Transverse colon (tissue), 4 donors: Measurements from ENCODE around the gene CSH1. TPM values are rescaled to one million over a fixed set of nuclear protein-coding genes. Genes with fewer than 3 reads are reported as not detected.
"Not testable (repeated sequence)": the region's sequence is repeated elsewhere in the genome, so short reads cannot be mapped to it uniquely, and the experiment has no call there.

Source experiments
- DNase-seq: peaks from one replicate; pipeline ENCODE4 v3.0.0-alpha.2; 2019
- H3K27ac ChIP-seq, 4 donors: fragments of 200-600 bp; sonication (generic); 2 replicates each; pipeline ENCODE4 v1.5.1; 2016 to 2018; ENCODE audit warnings: inconsistent platforms in 4 of 4
- H3K27me3 ChIP-seq: fragments of 200-600 bp; sonication (generic); 2 replicates; pipeline ENCODE4 v1.5.1; 2017; ENCODE audit warnings: inconsistent platforms
- H3K36me3 ChIP-seq, 4 donors: fragments of 200-600 bp; sonication (generic); 2 replicates each; pipeline ENCODE4 v1.5.1; 2017 to 2019; ENCODE audit warnings: inconsistent platforms in 4 of 4
- H3K4me1 ChIP-seq, 4 donors: fragments of 200-600 bp; sonication (generic); 2 replicates each; pipeline ENCODE4 v1.5.1; 2017 to 2020; ENCODE audit warnings: inconsistent platforms in 4 of 4
- H3K4me3 ChIP-seq, 4 donors: fragments of 200-600 bp; sonication (generic); 1 replicate in 1 of 4; 2 replicates in 3 of 4; pipeline versions ENCODE4 v1.5.1 to v1.6.1; 2017 to 2019; ENCODE audit warnings: inconsistent platforms in 4 of 4
- H3K9me3 ChIP-seq, 2 donors: fragments of 200-600 bp; sonication (generic); 2 replicates each; pipeline ENCODE4 v1.5.1; 2017 to 2019; ENCODE audit warnings: inconsistent platforms in 2 of 2
- EP300 ChIP-seq: sonication (generic); formaldehyde crosslinking; IDR thresholded peaks from one replicate; pipeline ENCODE4 v1.6.1; 2017; ENCODE audit warnings: antibody characterized with exemption, low read depth
- POLR2A ChIP-seq: fragments of 450-650 bp; IDR thresholded peaks from one replicate; pipeline ENCODE4 v1.6.1; 2016; ENCODE audit warnings: antibody characterized with exemption, mild to moderate bottlenecking, moderate library complexity
- POLR2AphosphoS5 ChIP-seq, 3 donors: sonication (generic); formaldehyde crosslinking; IDR thresholded peaks; one replicate each; pipeline ENCODE4 v1.6.1; 2016; ENCODE audit warnings: antibody characterized with exemption in 3 of 3
- WGBS, 2 donors: methylation state at CpG; one replicate each; pipeline ENCODE4 v1.1.5; 2018; ENCODE audit warnings: low coverage in 1 of 2; 5-methylcytosine and 5-hydroxymethylcytosine counted together
- in situ Hi-C, 4 donors: fragments of 200-750 bp; cut with MboI; loops; one replicate each; pipeline versions ENCODE4 v1.15.0 to v1.15.1; 2017; ENCODE audit warnings: low sequenced_read_pairs in 3 of 4, low pct_ligation_motif_present in 1 of 4, low pct_unique_long_range_greater_than_20kb in 1 of 4
- intact Hi-C: fragments of 100-400 bp; cut with DNase I; formaldehyde crosslinking; loops from one replicate; pipeline ENCODE4 v1.15.1; 2023; ENCODE audit warnings: low total_unique reads
- total RNA-seq, 4 donors: library from RNA; depleted of rRNA; stranded (reverse); fragments of >200 nt; gene quantifications; one replicate each; pipeline ENCODE4 v1.1.0, GENCODE V29; 2016
- TF ChIP-seq, protein P1 (sequence below), 5 experiments: fragments of 200-600 bp in 3 of 5; fragments of 450-650 bp in 2 of 5; sonication (generic) in 3 of 5; IDR thresholded peaks; 1 replicate in 2 of 5; 2 replicates in 3 of 5; pipeline ENCODE4 v1.5.1; 2016 to 2017; ENCODE audit warnings: antibody characterized with exemption in 5 of 5, inconsistent platforms in 3 of 5, mild to moderate bottlenecking in 2 of 5, moderate library complexity in 1 of 5

CSH1 gene
- total RNA-seq, 4 donors from 2014 or later: not detected

DNA sequence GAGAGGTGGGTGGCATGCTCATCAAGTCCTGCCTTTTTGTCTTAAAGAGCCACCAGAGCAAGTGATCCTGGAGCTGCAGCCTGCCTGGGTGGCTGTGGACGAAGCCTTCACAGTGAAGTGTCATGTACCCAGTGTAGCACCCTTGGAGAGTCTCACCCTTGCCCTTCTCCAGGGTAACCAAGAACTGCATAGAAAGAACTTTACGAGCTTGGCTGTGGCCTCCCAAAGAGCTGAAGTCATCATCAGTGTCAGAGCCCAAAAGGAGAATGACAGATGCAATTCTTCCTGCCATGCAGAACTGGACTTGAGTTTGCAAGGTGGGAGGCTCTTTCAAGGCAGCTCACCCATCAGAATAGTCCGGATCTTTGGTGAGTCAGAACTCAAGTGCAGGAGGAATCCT lies 37.1 kb downstream of the CSH1 start:
- no peaks in the 10 kb centered on the region for H3K27me3 ChIP-seq
- H3K36me3 ChIP-seq: no peaks in the 10 kb centered on the region
- in situ Hi-C loops (no loop called here), intact Hi-C loops (no loop called here)
- WGBS, 2 donors: 74% methylated on average over 3 of the region's 3 CpGs; no CpG with 5 or more reads in 1 of the 2 donors
- TF ChIP-seq EP300 (no peak), POLR2A (no peak), POLR2AphosphoS5 (IDR thresholded peaks at IDR 0.05) (no peak)
- TF ChIP-seq, protein P1, sequence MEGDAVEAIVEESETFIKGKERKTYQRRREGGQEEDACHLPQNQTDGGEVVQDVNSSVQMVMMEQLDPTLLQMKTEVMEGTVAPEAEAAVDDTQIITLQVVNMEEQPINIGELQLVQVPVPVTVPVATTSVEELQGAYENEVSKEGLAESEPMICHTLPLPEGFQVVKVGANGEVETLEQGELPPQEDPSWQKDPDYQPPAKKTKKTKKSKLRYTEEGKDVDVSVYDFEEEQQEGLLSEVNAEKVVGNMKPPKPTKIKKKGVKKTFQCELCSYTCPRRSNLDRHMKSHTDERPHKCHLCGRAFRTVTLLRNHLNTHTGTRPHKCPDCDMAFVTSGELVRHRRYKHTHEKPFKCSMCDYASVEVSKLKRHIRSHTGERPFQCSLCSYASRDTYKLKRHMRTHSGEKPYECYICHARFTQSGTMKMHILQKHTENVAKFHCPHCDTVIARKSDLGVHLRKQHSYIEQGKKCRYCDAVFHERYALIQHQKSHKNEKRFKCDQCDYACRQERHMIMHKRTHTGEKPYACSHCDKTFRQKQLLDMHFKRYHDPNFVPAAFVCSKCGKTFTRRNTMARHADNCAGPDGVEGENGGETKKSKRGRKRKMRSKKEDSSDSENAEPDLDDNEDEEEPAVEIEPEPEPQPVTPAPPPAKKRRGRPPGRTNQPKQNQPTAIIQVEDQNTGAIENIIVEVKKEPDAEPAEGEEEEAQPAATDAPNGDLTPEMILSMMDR (IDR thresholded peaks at IDR 0.05): no peak
- H3K9me3 ChIP-seq: no peaks in the 10 kb centered on the region
- H3K4me1 ChIP-seq: no peaks in the 10 kb centered on the region
- DNase-seq: no peak
- H3K27ac ChIP-seq: no peak overlapping the region
- no peak overlapping the region for H3K4me3 ChIP-seq

- H3K4me3 ChIP-seq, DNase-seq, H3K27me3 ChIP-seq, H3K4me1 ChIP-seq, H3K27ac ChIP-seq, H3K36me3 ChIP-seq, H3K9me3 ChIP-seq, in situ Hi-C loops, intact Hi-C loops: not testable (repeated sequence)
- WGBS, 2 donors: 79 to 86% methylated on average over 5 to 8 of the region's 8 CpGs
These were observed 39.9 kb downstream of the CSH1 start for GRCh38 chr17:63856425-63856824.

DNA sequence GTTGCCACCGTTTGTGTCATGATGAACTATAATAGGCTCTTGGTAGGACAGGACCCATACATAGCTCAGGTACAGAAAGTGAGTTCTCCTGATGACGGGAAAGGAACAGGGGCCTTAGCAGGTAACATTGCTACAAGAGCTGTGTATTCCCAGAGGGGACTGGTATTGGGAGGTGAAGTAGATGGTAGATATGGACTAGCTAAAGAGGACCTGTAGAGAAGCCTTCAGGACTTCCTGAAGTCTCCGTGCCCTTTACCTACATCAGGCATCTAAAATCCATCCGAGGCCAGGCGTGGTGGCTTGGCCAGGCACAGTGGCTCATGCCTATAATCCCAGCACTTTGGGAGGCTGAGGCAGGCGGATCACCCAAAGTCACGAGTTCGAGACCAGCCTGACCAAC lies 41.2 kb downstream of the CSH1 start:
- no peak for DNase-seq
- Histone ChIP-seq H3K36me3 (no peaks in the 10 kb centered on the region), H3K27me3 (no peaks in the 10 kb centered on the region), H3K27ac (no peak overlapping the region), H3K4me1 (no peaks in the 10 kb centered on the region), H3K4me3 (no peak overlapping the region), H3K9me3 (no peaks in the 10 kb centered on the region)
- in situ Hi-C loops: no loop called here
- TF ChIP-seq EP300: no peak
- TF ChIP-seq, protein P1 (IDR thresholded peaks at IDR 0.05): no peak
- TF ChIP-seq POLR2AphosphoS5 (IDR thresholded peaks at IDR 0.05): no peak
- no peak for TF ChIP-seq POLR2A
- 78 to 82% methylated on average over 2 to 8 of the region's 8 CpGs for WGBS, 2 donors
- intact Hi-C loops: no loop called here

DNA sequence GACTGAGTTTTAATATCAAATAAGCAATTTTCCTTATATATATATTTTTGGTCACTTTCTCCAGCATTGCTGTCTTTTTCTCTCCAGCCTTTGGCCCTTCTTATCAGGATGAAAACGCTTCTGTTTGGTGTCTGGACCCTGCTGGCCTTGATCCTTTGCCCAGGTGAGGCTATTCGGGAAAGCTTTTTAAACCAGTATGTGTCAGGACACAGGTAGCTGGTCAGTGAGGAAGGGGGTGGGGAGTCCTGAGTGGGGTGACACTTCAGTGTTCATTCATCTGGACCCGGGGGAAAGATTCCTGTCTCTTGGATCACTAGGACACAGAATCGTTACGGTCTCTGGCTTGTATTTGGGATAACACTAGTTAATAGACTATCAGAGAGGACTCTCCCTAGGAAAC lies 41.7 kb downstream of the CSH1 start:
- H3K27me3 ChIP-seq: no peaks in the 10 kb centered on the region
- in situ Hi-C loops (no loop called here), intact Hi-C loops (no loop called here)
- WGBS, 2 donors: 58 to 85% methylated on average over 2 to 5 of the region's 5 CpGs
- DNase-seq: no peak
- TF ChIP-seq EP300: no peak
- TF ChIP-seq, protein P1 (IDR thresholded peaks at IDR 0.05): no peak
- TF ChIP-seq POLR2A: no peak
- TF ChIP-seq POLR2AphosphoS5 (IDR thresholded peaks at IDR 0.05): no peak
- H3K4me1 ChIP-seq: no peaks in the 10 kb centered on the region
- H3K9me3 ChIP-seq: no peaks in the 10 kb centered on the region
- H3K4me3 ChIP-seq: no peak overlapping the region
- no peak overlapping the region for H3K27ac ChIP-seq
- no peaks in the 10 kb centered on the region for H3K36me3 ChIP-seq

GRCh38 chr17:63853260-63853659 lies 43.1 kb downstream of the CSH1 start:
- Histone ChIP-seq H3K9me3 (no peaks in the 10 kb centered on the region), H3K4me3 (no peak overlapping the region), H3K4me1 (peaks cover 0 to 12% (median 5%) of the 10 kb centered on the region in 4 donors), H3K36me3 (no peaks in the 10 kb centered on the region), H3K27me3 (no peaks in the 10 kb centered on the region), H3K27ac (no peak overlapping the region)
- 75 to 98% methylated on average over 1 to 2 of the region's 2 CpGs for WGBS, 2 donors
- no peak for DNase-seq
- TF ChIP-seq POLR2A (no peak), EP300 (no peak), POLR2AphosphoS5 (IDR thresholded peaks at IDR 0.05) (no peak)
- TF ChIP-seq, protein P1 (IDR thresholded peaks at IDR 0.05): no peak
- intact Hi-C loops (no loop called here), in situ Hi-C loops (no loop called here)
